Thyroid gland (tissue), 4 donors: ENCODE data around the gene SPATA31A3. TPM values are rescaled to one million over a fixed set of nuclear protein-coding genes. Genes with fewer than 3 reads are reported as not detected.
"Not testable (repeated sequence)": the region's sequence is repeated elsewhere in the genome, so short reads cannot be mapped to it uniquely, and the experiment has no call there.

Source experiments
- DNase-seq, 2 donors: peaks; one replicate each; pipeline ENCODE4 v3.0.0-alpha.2; 2019
- H3K27ac ChIP-seq, 3 donors: fragments of 200-600 bp; sonication (generic); 1 replicate in 2 of 3; 2 replicates in 1 of 3; pipeline ENCODE4 v1.5.1; 2016 to 2019; ENCODE audit warnings: mild to moderate bottlenecking in 1 of 3, moderate library complexity in 1 of 3
- H3K27me3 ChIP-seq: fragments of 200-600 bp; sonication (generic); one replicate; pipeline ENCODE4 v1.5.1; 2019
- H3K36me3 ChIP-seq, 2 donors: fragments of 200-600 bp; sonication (generic); one replicate each; pipeline ENCODE4 v1.5.1; 2016 to 2019
- H3K4me1 ChIP-seq, 2 donors: fragments of 200-600 bp; sonication (generic); one replicate each; pipeline ENCODE4 v1.5.1; 2017 to 2019
- H3K4me3 ChIP-seq, 3 donors: fragments of 200-600 bp; sonication (generic); replicated peaks in 1 of 3; 1 replicate in 2 of 3; 2 replicates in 1 of 3; pipeline ENCODE4 v1.5.1; 2016; ENCODE audit warnings: mild to moderate bottlenecking in 1 of 3
- H3K9me3 ChIP-seq: fragments of 200-600 bp; sonication (generic); one replicate; pipeline ENCODE4 v1.5.1; 2017
- WGBS, 2 donors: methylation state at CpG; one replicate each; pipeline ENCODE4 v1.1.5; 2017; 5-methylcytosine and 5-hydroxymethylcytosine counted together
- intact Hi-C: fragments of 100-400 bp; cut with DNase I; formaldehyde crosslinking; loops from one replicate; pipeline ENCODE4 v1.15.1; 2023
- small RNA-seq: library from RNA; depleted of rRNA; stranded (forward); fragments of <200 nt; gene quantifications from one replicate; pipeline ENCODE3, GENCODE V24; 2016
- total RNA-seq, 4 donors: library from RNA; depleted of rRNA; stranded (reverse); fragments of >200 nt; gene quantifications; one replicate each; pipeline ENCODE4 v1.2.3, GENCODE V29; 2016

Gene SPATA31A3
- total RNA-seq, result not detected

GRCh38 chr9:66992450-66992849, at the start of gene SPATA31A3:
TSS of gene SPATA31A3 (minus strand) at chr9:66992550. CDS start at chr9:66992521, 29 bp downstream.
- H3K36me3 ChIP-seq, H3K27me3 ChIP-seq, H3K4me1 ChIP-seq, H3K9me3 ChIP-seq, intact Hi-C loops, H3K27ac ChIP-seq, H3K4me3 ChIP-seq, DNase-seq: not testable (repeated sequence)
- WGBS, 2 donors, result no CpG with 5 or more reads among the region's 7 CpGs

GRCh38 chr9:66952576-66952975, 39.8 kb downstream of the SPATA31A3 start:
- DNase-seq, H3K4me1 ChIP-seq, H3K27me3 ChIP-seq, H3K4me3 ChIP-seq, H3K36me3 ChIP-seq, H3K9me3 ChIP-seq, H3K27ac ChIP-seq, intact Hi-C loops: not testable (repeated sequence)
- WGBS, 2 donors, result 96 to 98% methylated on average over 9 of the region's 11 CpGs

GRCh38 chr9:66942400-66943155, 49.8 kb downstream of the SPATA31A3 start:
- 40 to 52% methylated on average over 4 to 5 of the region's 5 CpGs for WGBS, 2 donors
- H3K4me1 ChIP-seq, DNase-seq, H3K27me3 ChIP-seq, intact Hi-C loops, H3K36me3 ChIP-seq, H3K4me3 ChIP-seq, H3K27ac ChIP-seq, H3K9me3 ChIP-seq: not testable (repeated sequence)

- H3K4me1 ChIP-seq, H3K9me3 ChIP-seq, DNase-seq, H3K27ac ChIP-seq, H3K27me3 ChIP-seq, intact Hi-C loops, H3K4me3 ChIP-seq, H3K36me3 ChIP-seq: not testable (repeated sequence)
- WGBS, 2 donors, result 18 to 38% methylated on average over 1 of the region's 2 CpGs
These were observed 52.2 kb downstream of the SPATA31A3 start for GRCh38 chr9:66939878-66940830.

GRCh38 chr9:66938322-66938721, 54.0 kb downstream of the SPATA31A3 start:
- WGBS, 2 donors, result 42 to 55% methylated on average over 5 of the region's 5 CpGs
- DNase-seq, H3K4me3 ChIP-seq, H3K27me3 ChIP-seq, H3K9me3 ChIP-seq, H3K27ac ChIP-seq, intact Hi-C loops, H3K36me3 ChIP-seq, H3K4me1 ChIP-seq: not testable (repeated sequence)

GRCh38 chr9:66937662-66938061, 54.7 kb downstream of the SPATA31A3 start:
- DNase-seq, H3K36me3 ChIP-seq, intact Hi-C loops, H3K27me3 ChIP-seq, H3K27ac ChIP-seq, H3K4me3 ChIP-seq, H3K4me1 ChIP-seq, H3K9me3 ChIP-seq: not testable (repeated sequence)
- WGBS, 2 donors, result 78 to 94% methylated on average over 2 of the region's 3 CpGs

Small RNA genes lying within 50 kb of the gene (small RNA-seq; reads per million reads assigned to genes)
- not detected for gene AL353770.1
- gene AL353770.2, result not detected

Other genes with a start within 250 kb of the SPATA31A3 start
- gene ZNF658, start 91.8 kb downstream of the SPATA31A3 start, total RNA-seq, result 10 to 100 TPM in 1 of 4 donors, 1 to 10 TPM in 3; 6.5 to 11.0 (median 9.3) TPM